ENCODE results near the gene MMP24.

MMP24 gene

DNA sequence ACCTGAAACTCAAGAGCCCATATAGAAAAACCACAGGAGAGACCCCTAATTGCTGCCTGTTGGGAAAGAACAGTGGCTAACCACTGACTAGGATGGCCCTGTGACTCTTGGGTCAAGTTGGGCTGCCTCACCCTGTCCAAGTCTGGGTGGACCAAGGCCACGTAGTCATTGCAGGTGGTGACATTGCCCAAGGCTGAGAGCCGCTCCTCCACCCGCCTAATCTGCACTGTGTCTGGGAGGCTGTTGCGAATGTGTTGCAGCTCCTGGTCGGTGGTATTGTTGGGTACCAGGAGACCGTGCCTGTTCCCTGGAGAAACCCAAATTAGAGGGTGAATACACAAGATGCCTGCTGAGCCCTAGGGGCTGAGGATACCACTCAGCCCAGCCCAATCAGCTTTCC, 54.0 kb downstream of the MMP24 start:
- DNase-seq = no peak

DNA sequence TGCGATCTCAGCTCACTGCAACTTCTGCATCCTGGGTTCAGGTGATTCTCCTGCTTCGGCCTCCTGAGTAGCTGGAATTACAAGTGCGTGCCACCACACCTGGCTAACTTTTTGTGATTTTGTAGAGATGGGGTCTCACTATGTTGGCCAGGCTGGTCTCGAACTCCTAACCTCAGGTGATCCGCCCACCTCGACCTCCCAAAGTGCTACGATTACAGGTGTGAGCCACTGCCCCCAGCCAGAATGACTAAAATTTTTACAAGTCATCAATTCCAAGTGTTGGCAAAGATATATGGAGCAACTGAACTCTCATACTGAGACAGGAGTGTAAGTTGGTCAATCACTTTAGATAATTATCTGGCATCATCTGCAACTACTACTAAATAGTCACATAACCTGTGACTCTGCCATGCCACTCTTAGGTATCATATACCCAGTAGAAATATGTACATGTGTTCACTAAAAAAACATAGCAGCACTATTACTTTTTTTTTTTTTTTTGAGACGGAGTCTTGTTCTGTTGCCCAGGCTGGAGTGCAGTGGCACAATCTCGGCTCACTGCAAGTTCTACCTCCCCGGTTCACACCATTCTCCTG, 55.1 kb downstream of the MMP24 start:
- DNase-seq = no peak

DNA sequence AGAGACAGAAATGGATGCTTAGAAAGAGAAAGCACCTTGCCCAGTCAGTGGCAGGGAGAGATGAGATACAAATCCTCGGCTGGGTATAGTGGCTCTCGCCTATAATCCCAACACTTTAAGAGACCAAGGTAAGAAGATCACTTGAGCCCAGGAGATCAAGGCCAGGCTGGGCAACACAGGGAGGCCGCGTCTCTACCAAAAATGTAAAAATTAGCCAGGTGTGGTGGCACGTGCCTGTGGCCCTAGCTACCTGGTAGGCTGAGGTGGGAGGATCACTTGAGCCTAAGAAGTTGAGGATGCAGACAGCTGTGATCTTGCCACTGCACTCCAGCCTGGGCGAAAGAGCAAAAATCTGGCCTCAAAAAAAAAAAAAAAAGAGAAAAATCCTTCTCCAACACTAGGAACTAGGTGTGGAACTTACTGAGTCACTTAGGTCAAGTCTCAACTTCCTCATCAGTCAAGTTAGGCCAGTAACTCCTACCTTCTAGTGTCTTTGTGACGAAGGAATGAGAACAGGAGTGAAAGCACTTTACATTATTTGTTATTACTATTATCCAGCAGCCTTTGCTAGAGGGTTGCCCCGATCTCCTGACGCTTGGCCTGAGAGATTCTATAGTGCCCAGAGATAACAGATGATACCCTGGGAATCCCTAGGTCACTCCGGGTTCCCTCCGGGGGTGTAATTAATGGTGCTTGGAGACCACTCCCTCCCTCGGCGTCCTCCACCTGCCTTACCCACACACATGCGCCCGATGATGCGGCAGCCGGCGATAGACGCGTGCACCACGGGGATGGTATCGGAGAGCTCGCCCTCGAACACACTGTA, 57.2 kb downstream of the MMP24 start:
- DNase-seq = no peak

GRCh38 chr20:35284267-35284991, 57.9 kb downstream of the MMP24 start, which contains the start of gene EIF6:
EIF6 (minus strand) TSS chr20:35284772; CDS start chr20:35284487, 285 bp downstream.
- peak; percentile 83 for DNase-seq

DNA sequence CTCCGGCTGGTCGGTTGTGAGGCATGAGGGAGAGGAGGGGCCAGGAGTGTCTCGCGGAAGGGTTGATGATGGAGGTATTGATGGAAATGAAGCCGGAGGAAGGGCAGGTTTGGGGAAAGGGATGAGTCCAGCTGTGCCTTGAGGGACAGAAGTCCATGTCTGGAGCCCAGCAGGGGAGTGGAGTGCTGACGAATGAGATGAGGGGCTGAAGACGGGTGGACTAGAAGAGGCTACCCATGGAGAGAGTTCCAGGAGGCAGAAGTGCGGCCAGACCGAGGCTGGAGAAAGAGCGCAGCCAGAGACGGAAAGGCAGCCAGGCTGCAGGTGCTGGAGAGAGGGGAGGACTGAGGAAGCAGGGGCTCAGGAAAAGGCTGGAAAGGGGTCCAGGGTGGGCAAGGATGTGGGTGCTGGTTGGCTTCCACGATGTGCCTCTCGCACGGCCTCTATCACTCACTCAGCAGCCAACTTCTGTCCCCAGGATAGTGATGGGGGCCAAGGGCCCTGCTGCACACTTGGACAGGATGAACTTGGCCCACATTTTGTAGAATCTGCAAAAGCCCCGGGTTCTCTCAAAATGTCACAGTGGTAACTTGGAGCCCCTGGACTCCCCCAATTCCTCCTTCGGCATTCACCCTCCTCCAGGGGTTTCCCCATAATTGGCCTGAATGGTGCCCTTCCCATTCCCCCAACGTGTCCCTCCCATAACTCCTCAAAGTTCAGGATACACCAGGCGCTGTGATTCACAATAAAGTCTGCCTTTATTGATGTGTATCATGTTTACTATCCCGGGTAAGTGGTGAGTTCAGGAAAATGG, 58.7 kb downstream of the MMP24 start:
- DNase-seq = no peak

DNA sequence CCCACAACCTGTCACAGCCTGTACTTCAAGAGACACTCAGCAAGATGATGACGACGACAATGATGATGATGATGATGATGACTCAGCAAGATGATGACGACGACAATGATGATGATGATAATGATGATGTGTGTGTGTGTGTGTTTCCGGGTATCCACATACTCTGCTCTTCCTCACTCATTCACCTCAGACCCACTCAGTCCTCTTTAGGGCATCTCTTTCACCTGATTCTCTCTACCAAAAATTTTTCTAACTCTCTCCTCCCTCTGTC, 59.3 kb downstream of the MMP24 start:
- no peak for DNase-seq

- no peak for DNase-seq
Measured at GRCh38 chr20:35286077-35286898, 59.8 kb downstream of the MMP24 start.

DNA sequence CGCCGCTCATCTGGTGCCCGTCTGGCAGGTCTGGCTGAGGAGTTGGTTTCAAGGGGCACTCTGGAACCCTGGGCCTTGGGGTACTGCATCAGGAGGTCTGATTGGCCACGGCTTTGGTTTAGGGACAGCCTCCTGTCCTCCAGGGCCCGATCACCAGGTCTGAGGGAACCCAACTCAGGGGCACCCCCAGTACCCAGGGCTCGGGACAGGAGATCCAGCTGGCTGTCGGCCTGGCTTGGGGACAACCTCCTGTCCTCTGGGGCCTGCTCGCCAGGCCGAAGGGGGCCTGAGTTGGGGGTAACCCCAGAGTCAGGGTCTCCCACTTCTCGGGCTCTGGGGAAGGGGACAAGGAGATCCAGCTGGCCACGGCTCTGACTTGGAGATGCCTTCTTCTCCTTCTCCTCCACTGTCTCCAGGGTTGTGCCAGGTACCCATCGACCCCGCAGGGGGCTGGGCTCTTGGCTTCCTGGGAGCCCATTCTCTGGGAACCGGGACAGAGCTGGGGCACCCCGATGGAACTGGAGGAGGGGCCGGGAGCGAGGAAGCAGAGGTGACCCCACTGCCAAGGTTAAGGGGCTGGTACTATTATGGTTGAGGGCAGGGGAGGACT, 60.5 kb downstream of the MMP24 start:
- DNase-seq = no peak

DNA sequence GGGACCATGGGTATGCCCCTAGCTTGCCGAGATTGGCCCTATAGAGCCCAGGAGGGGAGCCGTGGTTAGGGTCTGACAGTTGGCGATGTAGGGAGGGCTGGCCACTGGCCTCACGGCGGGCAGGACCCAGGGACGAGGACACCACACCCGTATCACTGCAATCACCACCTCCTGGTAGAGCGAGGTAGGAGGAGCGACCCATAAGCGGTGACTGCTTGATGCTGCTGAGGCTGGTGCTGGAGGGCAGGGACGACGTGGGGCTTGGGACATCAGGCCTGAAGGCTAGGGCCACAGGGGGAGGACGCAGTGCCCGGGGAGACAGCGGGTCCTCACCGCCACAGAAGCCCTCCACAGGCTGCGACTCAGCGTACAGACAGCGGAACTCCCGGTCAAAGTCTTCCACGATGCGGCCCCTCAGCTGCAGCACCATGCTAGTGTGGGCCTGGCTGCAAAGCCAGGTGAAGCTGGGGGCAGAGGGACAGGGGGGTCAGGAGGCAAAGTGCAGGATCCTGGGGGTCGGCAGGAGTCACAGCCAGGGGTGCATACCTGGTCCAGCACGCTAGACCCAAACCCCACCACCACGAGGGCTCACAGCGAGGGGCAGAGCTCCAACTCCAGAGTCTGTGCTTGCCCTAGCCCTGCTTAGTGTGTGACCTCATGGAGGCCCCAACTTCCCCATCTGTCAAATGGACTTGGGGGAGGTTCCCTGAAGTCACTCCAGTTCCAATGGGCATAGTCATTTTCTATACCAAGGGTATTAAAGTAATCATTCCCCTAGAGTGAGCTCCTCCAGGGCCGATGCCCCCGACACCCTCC, 61.2 kb downstream of the MMP24 start:
- DNase-seq = no peak

GRCh38 chr20:35288325-35289060, 62.0 kb downstream of the MMP24 start:
- DNase-seq = no peak

- DNase-seq = no peak
Measured at GRCh38 chr20:35290186-35290886, 63.8 kb downstream of the MMP24 start.

- no peak for DNase-seq
Measured at GRCh38 chr20:35290887-35291417, 64.5 kb downstream of the MMP24 start.

DNA sequence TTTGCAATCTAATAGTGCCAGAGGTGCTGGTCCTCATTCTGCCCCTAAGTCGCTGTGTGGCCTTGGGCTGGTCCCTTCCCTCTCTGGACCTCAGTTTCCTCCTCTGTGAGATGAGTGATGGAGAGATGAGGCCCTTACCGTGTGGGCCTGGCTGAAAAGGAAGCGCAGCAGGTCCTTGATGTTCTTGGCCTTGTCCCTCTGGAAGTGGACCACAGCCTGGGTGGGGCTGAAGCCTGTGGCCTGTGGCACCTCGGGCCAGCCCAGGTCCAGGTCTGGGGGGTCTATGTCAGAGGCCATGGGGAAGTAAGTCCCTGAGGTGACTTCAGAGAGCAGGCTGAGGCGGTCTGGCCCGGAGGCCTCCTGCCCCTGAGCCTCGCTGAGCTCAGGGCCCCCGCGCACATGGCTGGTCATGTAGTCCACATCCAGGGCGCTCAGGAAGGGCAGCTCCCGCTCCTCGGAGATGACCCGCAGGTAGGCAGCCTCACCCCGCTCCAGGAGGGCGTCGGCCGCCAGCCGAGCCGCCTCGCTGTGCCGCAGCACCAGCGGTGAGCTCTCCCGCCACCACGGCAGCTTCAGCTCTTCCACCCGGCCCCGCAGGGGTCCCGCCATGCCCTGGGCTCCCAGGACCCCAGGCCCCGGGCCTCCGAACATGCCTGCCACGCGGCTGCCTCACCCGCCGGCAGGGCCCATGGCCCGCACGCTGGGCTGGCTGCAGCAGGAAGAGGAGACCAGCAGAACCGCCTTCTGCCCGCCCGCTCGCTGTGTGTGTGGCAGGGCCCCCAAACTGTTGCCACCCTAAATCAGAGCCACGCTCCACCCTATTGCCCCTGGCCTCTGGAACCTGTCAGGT, 65.4 kb downstream of the MMP24 start, which contains the start of gene FAM83C:
Gene FAM83C, minus strand, starts transcription at position 772 of the 850 bp plus-strand sequence. Its CDS starts 121 bp downstream, at position 651.
- no peak for DNase-seq

GRCh38 chr20:35292504-35293285, 66.2 kb downstream of the MMP24 start:
- DNase-seq = no peak

DNA sequence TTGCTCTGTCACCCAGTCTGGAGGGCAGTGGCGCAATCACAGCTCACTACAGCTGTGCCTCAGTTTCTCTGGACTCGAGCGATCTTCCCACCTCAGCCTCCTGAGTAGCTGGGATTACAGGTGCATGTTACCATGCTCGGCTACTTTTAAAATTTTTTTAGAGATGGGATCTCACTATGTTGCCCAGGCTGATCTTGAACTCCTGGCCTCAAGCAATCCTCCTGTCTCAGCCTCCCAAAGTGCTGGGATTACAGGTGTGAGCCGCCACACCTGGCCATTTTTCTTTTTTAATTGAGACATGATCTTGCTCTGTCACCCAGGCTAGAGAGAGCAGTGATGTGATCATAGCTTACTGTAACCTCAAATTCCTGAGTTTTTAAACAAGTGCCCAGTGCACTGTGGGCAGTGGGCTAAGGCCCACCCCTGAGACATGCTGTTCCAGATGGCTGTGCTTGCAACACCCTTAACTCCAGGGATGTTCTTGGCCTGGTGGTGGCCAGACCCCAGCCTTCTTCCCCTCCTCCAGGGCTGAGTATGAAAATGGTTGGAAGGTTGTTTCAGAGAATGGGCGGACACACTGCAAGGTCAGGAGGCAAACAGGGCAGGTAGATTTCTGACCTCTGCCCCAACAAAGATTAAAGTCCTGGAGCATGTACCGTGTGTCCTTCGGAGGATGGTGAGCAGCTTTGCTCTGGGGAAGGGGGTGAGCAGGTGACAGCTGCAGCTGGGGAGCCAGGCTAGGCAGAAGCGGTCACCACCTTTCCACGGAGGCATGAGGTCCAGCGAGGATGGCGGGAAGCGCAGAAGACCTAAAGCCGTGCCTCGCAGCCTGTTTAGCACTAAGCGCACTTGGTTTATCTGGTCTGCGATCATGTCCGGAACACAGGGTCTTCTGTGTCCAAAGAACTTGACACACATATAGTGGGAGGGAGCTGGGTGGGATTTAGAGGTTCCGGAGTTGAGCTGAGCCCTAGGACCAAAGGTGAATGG, 67.1 kb downstream of the MMP24 start:
- no peak for DNase-seq

- no peak for DNase-seq
Measured at GRCh38 chr20:35294293-35294685, 67.8 kb downstream of the MMP24 start.

Measured in CD4-positive, alpha-beta T cell treated with Interleukin-10 for 1 hour (primary cell).